ENCODE measurements around the gene SEC31B. TPM values are rescaled to one million over a fixed set of nuclear protein-coding genes. Genes with fewer than 3 reads are reported as not detected.

The SEC31B gene
- total RNA-seq, 6 experiments from 2014 or later = 2.4 to 9.1 (median 4.7) TPM

DNA sequence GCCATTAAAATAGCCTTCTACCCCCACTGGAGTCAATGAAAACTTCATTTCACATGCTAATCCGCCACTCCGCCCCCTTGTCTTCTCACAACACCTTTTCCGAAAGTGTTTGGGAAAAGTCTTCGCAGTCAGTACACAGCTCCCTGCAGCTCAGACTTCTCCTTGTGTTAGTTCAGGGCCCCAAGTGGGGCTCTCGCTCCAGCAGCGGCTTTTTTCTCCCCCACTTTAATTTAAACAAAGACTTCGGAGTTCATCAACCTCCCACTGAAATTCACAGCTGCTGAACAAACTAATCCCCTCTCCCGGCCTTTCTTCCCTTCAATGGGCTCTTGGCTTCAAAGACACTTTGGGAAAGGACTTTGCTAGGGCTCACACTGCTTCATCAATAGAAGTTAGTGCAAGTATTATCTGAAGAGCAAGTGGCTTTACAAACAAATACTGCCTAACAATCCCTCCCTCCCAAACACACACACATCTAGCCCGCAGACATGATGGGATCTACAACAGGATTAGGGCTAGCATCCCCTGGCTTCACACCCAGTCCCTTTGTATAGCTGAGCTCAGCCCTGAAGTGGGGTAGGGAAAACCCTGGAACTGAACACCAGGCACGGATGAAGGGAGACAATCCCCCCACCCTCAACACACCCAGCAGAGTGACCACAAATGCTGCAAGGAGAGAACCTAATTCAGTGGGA is 33.7 kb downstream of the SEC31B start:
- intact Hi-C loops (cut with DNase I) = no loop called here
- H3K9me3 ChIP-seq = no peaks in the 10 kb centered on the region
- no peak for TF ChIP-seq POLR2A (IDR thresholded peaks at IDR 0.05)
- TF ChIP-seq, protein P1, sequence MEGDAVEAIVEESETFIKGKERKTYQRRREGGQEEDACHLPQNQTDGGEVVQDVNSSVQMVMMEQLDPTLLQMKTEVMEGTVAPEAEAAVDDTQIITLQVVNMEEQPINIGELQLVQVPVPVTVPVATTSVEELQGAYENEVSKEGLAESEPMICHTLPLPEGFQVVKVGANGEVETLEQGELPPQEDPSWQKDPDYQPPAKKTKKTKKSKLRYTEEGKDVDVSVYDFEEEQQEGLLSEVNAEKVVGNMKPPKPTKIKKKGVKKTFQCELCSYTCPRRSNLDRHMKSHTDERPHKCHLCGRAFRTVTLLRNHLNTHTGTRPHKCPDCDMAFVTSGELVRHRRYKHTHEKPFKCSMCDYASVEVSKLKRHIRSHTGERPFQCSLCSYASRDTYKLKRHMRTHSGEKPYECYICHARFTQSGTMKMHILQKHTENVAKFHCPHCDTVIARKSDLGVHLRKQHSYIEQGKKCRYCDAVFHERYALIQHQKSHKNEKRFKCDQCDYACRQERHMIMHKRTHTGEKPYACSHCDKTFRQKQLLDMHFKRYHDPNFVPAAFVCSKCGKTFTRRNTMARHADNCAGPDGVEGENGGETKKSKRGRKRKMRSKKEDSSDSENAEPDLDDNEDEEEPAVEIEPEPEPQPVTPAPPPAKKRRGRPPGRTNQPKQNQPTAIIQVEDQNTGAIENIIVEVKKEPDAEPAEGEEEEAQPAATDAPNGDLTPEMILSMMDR (IDR thresholded peaks at IDR 0.05) = no peak
- no peak overlapping the region for H3K4me3 ChIP-seq
- no peak overlapping the region for H3K27ac ChIP-seq
- WGBS (ENCODE audit: insufficient coverage, low coverage, low lambda C conversion rate, missing lambda C conversion rate) = 97% methylated on average over 7 of the region's 10 CpGs
- ATAC-seq (no peak), DNase-seq (no peak)
- H3K4me1 ChIP-seq = peaks cover 0 to 15% (median 5%) of the 10 kb centered on the region in 4 donors
- peaks cover 0 to 12% (median 0%) of the 10 kb centered on the region in 4 donors for H3K36me3 ChIP-seq
- no peaks in the 10 kb centered on the region for H3K27me3 ChIP-seq

DNA sequence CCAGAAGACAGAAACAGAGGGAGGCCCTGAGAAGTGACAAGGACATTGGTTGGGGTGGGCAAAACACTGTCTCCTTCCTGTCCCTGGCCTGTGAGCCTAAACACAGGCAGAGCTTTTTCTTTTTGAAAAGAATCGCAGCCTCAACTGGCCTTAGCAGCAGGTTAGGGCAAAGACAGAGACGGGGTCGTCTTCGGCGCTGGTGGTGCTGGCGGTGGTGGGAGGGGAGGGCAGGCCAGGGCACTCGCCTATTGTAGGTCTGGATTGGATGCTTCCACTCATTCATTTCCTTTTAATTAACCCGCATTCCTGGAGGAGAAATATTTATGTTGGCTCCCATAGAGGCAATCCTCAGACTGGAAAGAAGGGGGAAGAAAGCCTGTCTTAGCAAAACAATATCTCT is 34.3 kb downstream of the SEC31B start:
- WGBS (ENCODE audit: insufficient coverage, low coverage, low lambda C conversion rate, missing lambda C conversion rate) = 91% methylated on average over 1 of the region's 8 CpGs
- DNase-seq (no peak), ATAC-seq (no peak)
- no peaks in the 10 kb centered on the region for H3K9me3 ChIP-seq
- H3K27ac ChIP-seq = no peak overlapping the region
- intact Hi-C loops (cut with DNase I) = no loop called here
- H3K36me3 ChIP-seq = peaks cover 0 to 12% (median 0%) of the 10 kb centered on the region in 4 donors
- no peak overlapping the region for H3K4me3 ChIP-seq
- no peaks in the 10 kb centered on the region for H3K27me3 ChIP-seq
- TF ChIP-seq POLR2A (IDR thresholded peaks at IDR 0.05) = no peak
- TF ChIP-seq, protein P1 (IDR thresholded peaks at IDR 0.05) = no peak
- H3K4me1 ChIP-seq = peaks cover 0 to 15% (median 5%) of the 10 kb centered on the region in 4 donors

GRCh38 chr10:100483876-100484666 is 35.6 kb downstream of the SEC31B start:
- 93% methylated on average over 3 of the region's 5 CpGs for WGBS (ENCODE audit: insufficient coverage, low coverage, low lambda C conversion rate, missing lambda C conversion rate)
- no peaks in the 10 kb centered on the region for H3K9me3 ChIP-seq
- ATAC-seq = no peak
- H3K4me3 ChIP-seq = no peak overlapping the region
- peaks cover 0 to 15% (median 5%) of the 10 kb centered on the region in 4 donors for H3K4me1 ChIP-seq
- H3K27me3 ChIP-seq = no peaks in the 10 kb centered on the region
- no peak overlapping the region for H3K27ac ChIP-seq
- H3K36me3 ChIP-seq = peaks cover 0 to 6% (median 0%) of the 10 kb centered on the region in 4 donors
- no peak for DNase-seq
- no peak for TF ChIP-seq POLR2A (IDR thresholded peaks at IDR 0.05)
- TF ChIP-seq, protein P1 (IDR thresholded peaks at IDR 0.05) = no peak
- intact Hi-C loops (cut with DNase I) = no loop called here

GRCh38 chr10:100482834-100483185 is 36.9 kb downstream of the SEC31B start:
- no peaks in the 10 kb centered on the region for H3K27me3 ChIP-seq
- H3K9me3 ChIP-seq = no peaks in the 10 kb centered on the region
- 37% methylated on average over 4 of the region's 5 CpGs for WGBS (ENCODE audit: insufficient coverage, low coverage, low lambda C conversion rate, missing lambda C conversion rate)
- peaks cover 0 to 15% (median 5%) of the 10 kb centered on the region in 4 donors for H3K4me1 ChIP-seq
- H3K4me3 ChIP-seq = peak overlapping the region in 2 of 3 donors; percentile 36 to 48
- TF ChIP-seq, protein P1 (IDR thresholded peaks at IDR 0.05) = no peak
- no peak for TF ChIP-seq POLR2A (IDR thresholded peaks at IDR 0.05)
- ATAC-seq = no peak
- H3K36me3 ChIP-seq = no peaks in the 10 kb centered on the region
- H3K27ac ChIP-seq = no peak overlapping the region
- no peak for DNase-seq
- intact Hi-C loops (cut with DNase I) = no loop called here

All from right lobe of liver (tissue), 6 donors.